Thyroid gland (tissue), 4 donors: ENCODE data around the gene PDIA4.

Experiments used
- CTCF ChIP-seq, 6 experiments: fragments of 200-600 bp in 3 of 6; fragments of 450-650 bp in 3 of 6; sonication (generic) in 3 of 6; IDR thresholded peaks; one replicate each; pipeline ENCODE4 v1.5.1; 2016 to 2019; ENCODE audit warnings: antibody characterized with exemption in 6 of 6, mild to moderate bottlenecking in 2 of 6, inconsistent platforms in 1 of 6, moderate library complexity in 1 of 6
- POLR2A ChIP-seq, 2 donors: fragments of 450-650 bp; IDR thresholded peaks; one replicate each; pipeline ENCODE4 v1.6.1; 2017; ENCODE audit warnings: antibody characterized with exemption in 2 of 2, mild to moderate bottlenecking in 2 of 2, moderate library complexity in 1 of 2

GRCh38 chr7:148972375-148972774 is 55.9 kb downstream of the PDIA4 start:
- TF ChIP-seq CTCF (IDR thresholded peaks at IDR 0.05): no peak
- no peak for TF ChIP-seq POLR2A (IDR thresholded peaks at IDR 0.05)
